AG04449 (cell line): Measurements from ENCODE around the gene CBFA2T3.

Experiments
- CTCF ChIA-PET: fragments of 350-600 bp; formaldehyde crosslinking; extraction: SDS; loops from one replicate; lab custom pipeline; 2021; ENCODE audit warnings: antibody characterized with exemption; lab: Yijun Ruan, JAX
- POLR2A ChIA-PET: fragments of 400-600, 350-600 bp; formaldehyde crosslinking; extraction: SDS; loops from one replicate; lab custom pipeline; 2020; ENCODE audit warnings: antibody characterized with exemption, inconsistent platforms; lab: Yijun Ruan, JAX
- DNase-seq: peaks from one replicate; pipeline ENCODE4 v3.0.0-alpha.2; 2010; ENCODE audit warnings: low read depth, low spot score
- H3K4me3 ChIP-seq: 2 replicates; pipeline ENCODE4 v1.5.1; 2011; ENCODE audit warnings: low read depth, mild to moderate bottlenecking, control low read depth, low read length
- TF ChIP-seq, protein P1 (sequence below): IDR thresholded peaks from one replicate; pipeline ENCODE4 v1.5.1; 2011; ENCODE audit warnings: mild to moderate bottlenecking, moderate library complexity, low read length, control low read depth, inconsistent platforms; ENCODE audit not compliant: insufficient read depth; ENCODE audit errors: missing control alignments

Gene CBFA2T3

GRCh38 chr16:88977018-88977811 lies at the start of gene CBFA2T3:
CBFA2T3 (minus strand) TSS chr16:88977207; CDS start chr16:88976807, 400 bp downstream.
- ChIA-PET CTCF (no interaction called here), POLR2A (no interaction called here)
- TF ChIP-seq, protein P1, sequence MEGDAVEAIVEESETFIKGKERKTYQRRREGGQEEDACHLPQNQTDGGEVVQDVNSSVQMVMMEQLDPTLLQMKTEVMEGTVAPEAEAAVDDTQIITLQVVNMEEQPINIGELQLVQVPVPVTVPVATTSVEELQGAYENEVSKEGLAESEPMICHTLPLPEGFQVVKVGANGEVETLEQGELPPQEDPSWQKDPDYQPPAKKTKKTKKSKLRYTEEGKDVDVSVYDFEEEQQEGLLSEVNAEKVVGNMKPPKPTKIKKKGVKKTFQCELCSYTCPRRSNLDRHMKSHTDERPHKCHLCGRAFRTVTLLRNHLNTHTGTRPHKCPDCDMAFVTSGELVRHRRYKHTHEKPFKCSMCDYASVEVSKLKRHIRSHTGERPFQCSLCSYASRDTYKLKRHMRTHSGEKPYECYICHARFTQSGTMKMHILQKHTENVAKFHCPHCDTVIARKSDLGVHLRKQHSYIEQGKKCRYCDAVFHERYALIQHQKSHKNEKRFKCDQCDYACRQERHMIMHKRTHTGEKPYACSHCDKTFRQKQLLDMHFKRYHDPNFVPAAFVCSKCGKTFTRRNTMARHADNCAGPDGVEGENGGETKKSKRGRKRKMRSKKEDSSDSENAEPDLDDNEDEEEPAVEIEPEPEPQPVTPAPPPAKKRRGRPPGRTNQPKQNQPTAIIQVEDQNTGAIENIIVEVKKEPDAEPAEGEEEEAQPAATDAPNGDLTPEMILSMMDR: no peak
- no peak for DNase-seq
- H3K4me3 ChIP-seq: no peak within 1 kb of the TSS

GRCh38 chr16:89026121-89026612 lies 49.2 kb upstream of the CBFA2T3 start:
- no peak for DNase-seq
- ChIA-PET POLR2A (no interaction called here), CTCF (no interaction called here)
- H3K4me3 ChIP-seq: no peak overlapping the region
- TF ChIP-seq, protein P1: no peak

GRCh38 chr16:89025636-89026035 lies 48.6 kb upstream of the CBFA2T3 start:
- CTCF ChIA-PET: no interaction called here

DNA sequence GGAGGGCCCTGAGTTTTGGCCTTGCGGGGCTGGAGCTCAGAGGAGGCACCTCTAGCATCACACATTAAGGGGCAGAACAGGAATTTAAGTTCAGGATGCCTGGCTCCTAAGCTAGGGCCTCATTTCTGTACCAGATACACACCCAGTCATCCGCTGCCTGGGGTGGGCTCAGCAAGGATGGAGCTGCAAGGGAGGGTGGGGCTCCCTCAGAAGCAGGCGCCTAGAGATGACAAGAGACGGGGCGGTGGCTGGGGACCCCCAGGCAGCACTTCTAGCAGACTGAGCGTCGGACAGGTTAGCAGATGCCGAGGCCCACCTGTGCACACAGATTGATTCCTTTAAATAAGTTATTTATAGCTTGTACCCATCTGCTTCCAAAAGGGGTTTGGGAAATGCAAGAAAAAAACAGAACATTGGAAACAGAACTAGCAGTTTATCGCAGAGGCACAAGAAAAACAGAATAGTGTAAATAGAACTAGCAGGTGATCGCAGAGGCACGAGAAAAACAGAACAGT lies 47.6 kb upstream of the CBFA2T3 start:
- TF ChIP-seq, protein P1: no peak
- H3K4me3 ChIP-seq: no peak overlapping the region
- ChIA-PET POLR2A (no interaction called here), CTCF (no interaction called here)
- no peak for DNase-seq

More at GRCh38 chr16:89025636-89026035, 48.6 kb upstream of the CBFA2T3 start:
- POLR2A ChIA-PET: no interaction called here
- H3K4me3 ChIP-seq: no peak overlapping the region
- no peak for DNase-seq
- TF ChIP-seq, protein P1: no peak

DNA sequence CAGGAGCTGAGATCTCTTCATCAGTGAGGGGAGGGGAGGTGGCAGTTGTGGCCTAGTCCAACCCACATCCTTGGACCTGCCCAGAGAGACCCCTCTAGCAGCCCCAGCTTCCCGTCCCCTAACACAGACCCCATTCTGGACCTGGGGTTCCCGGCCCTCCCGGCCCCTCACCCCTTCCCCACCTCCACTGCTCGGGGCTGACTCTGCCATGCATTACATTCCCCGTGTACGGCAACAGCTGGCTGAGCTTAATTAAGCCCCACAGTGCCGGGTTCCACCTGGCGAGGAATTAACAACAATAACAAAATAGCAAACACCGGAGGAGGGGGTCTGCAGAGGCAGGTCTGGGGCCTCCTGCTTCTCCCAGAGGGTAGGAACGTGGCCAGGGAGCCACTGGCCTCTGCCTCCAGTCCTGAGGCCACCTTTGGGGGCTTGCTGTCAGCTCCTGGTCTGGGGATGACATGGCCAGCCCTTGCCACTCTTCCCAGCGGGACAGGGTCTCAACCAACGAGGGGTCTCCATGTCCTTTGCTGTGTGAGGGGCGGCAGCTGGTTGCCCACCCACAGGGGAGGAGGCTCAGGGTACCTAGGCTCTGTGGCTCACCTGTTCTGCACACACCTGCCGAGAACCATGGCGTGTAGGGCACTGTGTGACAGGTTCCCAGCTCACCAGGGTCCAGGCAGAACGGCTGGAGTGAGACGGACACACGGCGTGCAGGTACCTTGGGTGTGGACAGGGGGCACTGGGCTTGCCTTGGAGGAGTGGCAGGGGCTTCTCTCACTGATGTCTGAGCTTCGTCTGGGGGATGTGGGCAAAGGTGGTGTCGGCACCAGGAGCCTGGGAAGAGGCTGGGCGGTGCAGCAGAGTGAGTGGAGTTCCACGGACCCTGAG lies 46.9 kb upstream of the CBFA2T3 start:
- POLR2A ChIA-PET: no interaction called here
- no peak for DNase-seq
- CTCF ChIA-PET: no interaction called here

More for the DNA sequence above, 46.9 kb upstream of the CBFA2T3 start:
- H3K4me3 ChIP-seq: no peak overlapping the region
- TF ChIP-seq, protein P1: no peak
